Cardiac septum (tissue), 1 donor: Measurements from ENCODE around the gene PGR. TPM values are rescaled to one million over a fixed set of nuclear protein-coding genes. Genes with fewer than 3 reads are reported as not detected.

ENCODE experiments used
- DNase-seq: peaks from one replicate; pipeline ENCODE4 v3.0.0-alpha.2; 2020; ENCODE audit warnings: low spot score
- intact Hi-C: fragments of 100-400 bp; cut with DNase I; formaldehyde crosslinking; loops from one replicate; pipeline ENCODE4 v1.14.0; 2022
- total RNA-seq: library from RNA; stranded (reverse); fragmentation: NEBNext Ultra II Directional; extraction: Animal tissue kit (Norgen Biotek cat#: 25700); gene quantifications from one replicate; pipeline ENCODE4 v1.2.1, GENCODE V29; 2021
- donor health status: DM: no; HTN: no; CAD: no.

PGR gene
- total RNA-seq, 1 donor from 2014 or later: 12.0 TPM

- DNase-seq: no peak
- intact Hi-C loops: no loop called here
Measured at GRCh38 chr11:101090679-101091270, 38.8 kb downstream of the PGR start.

- DNase-seq: no peak
- intact Hi-C loops: no loop called here
Measured at GRCh38 chr11:101083335-101083734, 46.3 kb downstream of the PGR start.

- intact Hi-C loops: no loop called here
- no peak for DNase-seq
Measured at GRCh38 chr11:101082813-101083212, 46.8 kb downstream of the PGR start.

GRCh38 chr11:101063706-101064105 lies 65.9 kb downstream of the PGR start:
- intact Hi-C loops: no loop called here
- DNase-seq: no peak

GRCh38 chr11:101061606-101062005 lies 68.0 kb downstream of the PGR start:
- no peak for DNase-seq
- intact Hi-C loops: no loop called here

- no peak for DNase-seq
- intact Hi-C loops: no loop called here
Measured at GRCh38 chr11:101059331-101059730, 70.3 kb downstream of the PGR start.

GRCh38 chr11:101053492-101053891 lies 76.1 kb downstream of the PGR start:
- no peak for DNase-seq
- intact Hi-C loops: no loop called here

- intact Hi-C loops: no loop called here
- DNase-seq: no peak
Measured at GRCh38 chr11:101051677-101052076, 77.9 kb downstream of the PGR start.

GRCh38 chr11:101049813-101050212 lies 79.8 kb downstream of the PGR start:
- intact Hi-C loops: no loop called here
- DNase-seq: no peak

GRCh38 chr11:101049123-101049522 lies 80.5 kb downstream of the PGR start:
- DNase-seq: no peak
- intact Hi-C loops: no loop called here

- intact Hi-C loops: no loop called here
- no peak for DNase-seq
Measured at GRCh38 chr11:101048479-101048878, 81.1 kb downstream of the PGR start.

GRCh38 chr11:101046947-101047346 lies 82.7 kb downstream of the PGR start:
- no peak for DNase-seq
- intact Hi-C loops: no loop called here

- no peak for DNase-seq
- intact Hi-C loops: no loop called here
Measured at GRCh38 chr11:101045415-101045814, 84.2 kb downstream of the PGR start.

- DNase-seq: no peak
- intact Hi-C loops: no loop called here
Measured at GRCh38 chr11:101043940-101044339, 85.7 kb downstream of the PGR start.

GRCh38 chr11:101035872-101036271 lies 93.7 kb downstream of the PGR start:
- intact Hi-C loops: loop anchor here (2.0 kb wide), 1 partner anchor 91 kb away; no protein-coding TSS in a partner anchor
- no peak for DNase-seq

- DNase-seq: peak; percentile 78
- intact Hi-C loops: loop anchor here (2.0 kb wide), 1 partner anchor 93 kb away; no protein-coding TSS in a partner anchor
Measured at GRCh38 chr11:101034076-101034475, 95.5 kb downstream of the PGR start.

- intact Hi-C loops: no loop called here
Measured at GRCh38 chr11:101032991-101033390, 96.6 kb downstream of the PGR start.

GRCh38 chr11:101031713-101032112 lies 97.9 kb downstream of the PGR start:
- DNase-seq: no peak

More at GRCh38 chr11:101032991-101033390, 96.6 kb downstream of the PGR start:
- DNase-seq: no peak

GRCh38 chr11:101030692-101031091 lies 98.9 kb downstream of the PGR start:
- DNase-seq: no peak
- intact Hi-C loops: no loop called here

More at GRCh38 chr11:101031713-101032112, 97.9 kb downstream of the PGR start:
- intact Hi-C loops: no loop called here

- intact Hi-C loops: no loop called here
- DNase-seq: no peak
Measured at GRCh38 chr11:101030015-101030414, 99.6 kb downstream of the PGR start.

- DNase-seq: no peak
Measured at GRCh38 chr11:101028644-101029043, 101.0 kb downstream of the PGR start.

GRCh38 chr11:101022256-101022655 lies 107.4 kb downstream of the PGR start:
- intact Hi-C loops: no loop called here

More at GRCh38 chr11:101028644-101029043, 101.0 kb downstream of the PGR start:
- intact Hi-C loops: no loop called here

More at GRCh38 chr11:101022256-101022655, 107.4 kb downstream of the PGR start:
- no peak for DNase-seq
